Fibroblast of skin of right biceps (primary cell): ENCODE measurements around the gene OIT3.
A peak's percentile ranks its signal among the peaks of the same experiment; 100 is the strongest.

Experiments
- DNase-seq: peaks from one replicate; pipeline ENCODE4 v3.0.0-alpha.2; 2013

The OIT3 gene

DNA sequence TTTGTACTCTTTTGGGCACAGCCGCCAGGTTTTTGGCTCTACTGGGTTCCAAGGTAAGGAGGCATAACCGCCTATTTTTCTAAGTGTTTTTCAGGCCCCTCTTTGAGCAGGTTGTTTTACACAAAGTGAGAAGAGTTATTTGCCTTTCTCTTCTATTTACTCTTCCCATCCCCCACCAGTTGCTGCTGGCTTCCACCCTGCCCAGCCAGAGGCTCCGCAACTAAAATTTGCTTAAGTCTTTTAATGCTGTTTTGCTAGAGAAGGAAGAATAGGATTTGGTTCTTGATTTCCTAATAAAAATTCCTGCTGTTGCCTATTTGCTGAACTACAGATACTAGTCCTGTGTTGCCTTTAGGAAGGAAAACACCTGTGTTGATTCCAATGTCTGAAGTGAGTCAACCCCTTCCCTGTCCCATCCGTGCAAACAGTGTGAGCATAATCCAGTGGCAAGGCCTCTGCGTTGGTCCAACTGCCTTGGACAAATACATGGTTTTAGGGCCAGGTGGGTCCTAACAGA is 59.2 kb downstream of the OIT3 start:
- no peak for DNase-seq

DNA sequence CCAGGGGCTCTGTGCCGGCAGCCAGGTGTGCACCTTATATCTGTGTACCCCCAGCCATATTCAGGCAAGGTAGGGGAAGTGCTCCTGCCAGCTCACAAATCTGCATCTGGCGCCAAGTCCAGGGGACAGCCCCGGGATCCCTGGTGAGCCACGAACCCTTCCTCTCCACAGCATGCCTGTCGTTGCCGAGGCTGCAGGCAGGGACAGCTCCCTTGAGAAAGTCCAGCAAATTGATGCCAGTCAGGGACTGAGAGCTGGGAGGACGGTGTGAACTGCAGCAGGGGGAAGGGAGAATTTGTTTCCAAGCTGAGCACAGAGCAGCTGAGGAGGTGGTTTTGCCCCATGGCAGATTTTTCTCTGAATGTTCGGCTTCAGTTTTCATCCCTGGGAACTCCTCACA is 60.1 kb downstream of the OIT3 start:
- no peak for DNase-seq

DNA sequence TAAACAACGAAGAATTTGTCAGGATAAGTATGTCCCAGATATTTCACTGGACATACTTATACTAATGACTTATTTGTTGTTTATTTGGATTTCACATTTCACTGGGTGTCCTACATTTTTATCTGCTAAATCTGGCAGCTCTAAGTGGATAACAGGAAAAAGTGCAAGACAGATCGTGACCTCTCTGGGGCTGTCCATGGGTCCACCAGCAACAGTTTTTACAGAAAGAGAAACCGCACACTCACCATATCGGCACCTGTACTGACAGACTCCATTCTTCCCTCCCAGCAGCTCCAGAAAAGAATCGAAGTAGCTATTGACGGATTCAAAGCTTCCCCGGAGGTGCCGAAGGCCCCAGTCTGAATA is 60.7 kb downstream of the OIT3 start:
- DNase-seq: no peak

DNA sequence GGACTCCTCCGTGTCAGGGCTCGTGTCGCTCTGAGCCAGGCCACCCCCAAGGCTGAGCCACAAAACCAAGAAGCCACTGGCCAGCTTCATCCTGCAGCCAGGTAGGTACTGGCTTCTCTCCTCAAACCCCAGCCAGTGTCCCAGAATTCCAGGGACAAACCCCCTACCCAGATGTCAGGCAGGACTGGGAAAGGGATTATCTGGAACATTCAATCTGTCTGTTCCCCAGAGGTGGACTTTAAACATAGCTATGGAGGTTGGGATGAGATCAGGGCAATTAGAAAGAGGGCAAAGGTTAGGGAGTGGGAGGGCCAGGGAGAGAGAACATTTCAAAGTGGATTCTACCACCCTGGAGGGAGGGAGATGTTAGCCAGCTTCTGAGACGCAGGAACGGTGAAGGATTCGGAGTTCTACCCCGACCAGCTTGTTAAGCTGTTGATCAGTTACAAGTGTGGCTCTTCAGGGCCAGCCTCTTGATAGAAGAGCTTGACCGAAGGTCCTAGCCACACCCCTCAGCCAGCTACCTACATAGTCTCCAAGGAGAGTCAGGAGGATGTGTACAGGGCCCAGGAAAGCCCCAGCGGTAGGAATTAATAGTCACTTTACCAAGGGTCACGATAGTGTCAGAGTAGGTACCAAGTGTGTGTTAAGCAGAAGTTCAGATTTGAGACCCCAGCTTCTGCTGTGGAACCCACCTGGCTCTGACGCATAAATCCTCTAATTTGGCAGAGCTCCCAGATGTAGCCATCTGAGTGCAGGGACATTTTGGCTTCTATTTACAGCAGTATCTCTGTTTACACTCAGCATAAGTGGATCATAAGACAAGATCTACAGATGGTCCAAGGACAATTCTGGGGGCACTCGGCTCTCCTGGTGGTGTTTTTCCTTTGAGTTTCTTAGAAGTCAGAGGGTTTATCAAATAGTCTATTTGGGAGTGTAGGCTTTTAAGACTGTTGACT is 61.3 kb downstream of the OIT3 start, which contains the start of gene PLA2G12B:
Gene PLA2G12B (minus strand): TSS at position 211 of the 959 bp plus-strand sequence. CDS start 121 bp downstream, at position 90.
- DNase-seq: no peak

DNA sequence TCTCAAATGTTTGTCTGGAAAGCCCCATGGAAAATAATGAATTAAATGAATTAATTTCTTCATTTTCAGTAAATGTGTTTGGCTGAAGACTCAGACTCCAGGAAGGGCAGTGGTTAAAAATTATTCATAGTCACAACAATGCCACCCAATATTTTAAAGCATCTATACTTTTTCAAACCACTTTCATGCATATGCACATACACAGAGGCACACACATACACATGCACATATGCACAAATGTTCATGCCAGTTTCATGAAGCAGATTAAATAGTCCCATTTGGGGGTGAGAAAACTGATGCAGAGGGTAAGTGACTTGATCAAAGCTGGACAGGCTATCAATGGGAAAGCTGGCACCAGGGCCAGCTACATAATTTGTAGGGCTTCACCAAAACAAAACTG is 62.5 kb downstream of the OIT3 start:
- DNase-seq: no peak

DNA sequence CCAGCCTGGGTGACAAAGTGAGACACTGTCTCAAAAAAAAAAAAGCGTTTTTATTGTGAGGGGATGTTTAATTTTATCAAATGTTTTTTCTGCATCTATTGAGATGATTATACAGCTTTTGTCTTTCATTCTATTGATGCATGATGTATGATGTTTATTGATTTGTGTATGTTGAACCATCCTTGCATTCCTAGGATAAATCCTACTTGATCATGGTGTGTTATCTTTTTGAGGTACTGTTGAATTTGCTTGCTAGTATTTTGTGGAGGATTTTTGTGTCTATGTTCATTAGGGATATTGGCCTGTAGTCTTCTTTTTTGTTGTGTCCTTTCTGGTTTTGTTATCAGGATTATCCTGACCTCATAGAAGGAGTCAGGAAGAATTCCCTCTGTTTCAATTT is 83.3 kb downstream of the OIT3 start:
- no peak for DNase-seq

DNA sequence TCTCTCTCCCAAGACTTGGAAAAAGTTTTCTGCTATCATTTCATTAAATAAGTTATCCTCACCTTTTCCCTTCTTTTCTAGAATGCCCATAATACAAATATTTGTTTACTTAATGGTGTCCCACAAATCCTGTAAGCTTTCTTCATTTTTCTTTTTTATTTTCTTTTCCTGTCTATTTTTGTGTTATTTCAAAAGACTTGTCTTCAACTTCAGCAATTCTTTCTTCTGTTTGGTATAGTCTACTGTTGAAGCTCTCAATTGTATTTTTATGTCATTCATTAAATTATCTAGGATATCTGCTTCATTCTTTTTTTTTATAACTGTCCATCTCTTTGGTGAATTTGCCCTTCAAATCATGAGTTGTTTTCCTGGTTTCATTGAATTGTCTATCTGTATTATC is 86.2 kb downstream of the OIT3 start:
- no peak for DNase-seq

DNA sequence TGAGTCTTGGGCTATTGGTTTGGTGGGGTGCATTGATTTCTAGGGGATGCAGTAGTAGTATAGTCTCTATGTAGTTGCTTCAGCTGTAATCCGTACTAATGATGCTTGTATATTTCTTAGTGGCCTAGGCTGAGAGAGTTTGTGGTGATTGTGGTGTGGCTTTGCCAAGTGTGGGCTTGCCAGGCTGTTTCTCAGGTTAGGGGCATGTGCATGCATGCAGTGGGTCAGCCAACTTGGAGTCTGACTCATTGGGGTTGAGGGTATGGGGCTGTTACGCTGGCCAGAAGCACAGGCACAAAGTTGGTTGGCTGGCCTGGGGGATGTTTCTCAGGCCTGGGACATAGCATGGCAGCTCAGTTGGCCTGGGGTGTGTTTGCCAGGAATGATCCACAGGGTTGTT is 86.8 kb downstream of the OIT3 start:
- DNase-seq: no peak

DNA sequence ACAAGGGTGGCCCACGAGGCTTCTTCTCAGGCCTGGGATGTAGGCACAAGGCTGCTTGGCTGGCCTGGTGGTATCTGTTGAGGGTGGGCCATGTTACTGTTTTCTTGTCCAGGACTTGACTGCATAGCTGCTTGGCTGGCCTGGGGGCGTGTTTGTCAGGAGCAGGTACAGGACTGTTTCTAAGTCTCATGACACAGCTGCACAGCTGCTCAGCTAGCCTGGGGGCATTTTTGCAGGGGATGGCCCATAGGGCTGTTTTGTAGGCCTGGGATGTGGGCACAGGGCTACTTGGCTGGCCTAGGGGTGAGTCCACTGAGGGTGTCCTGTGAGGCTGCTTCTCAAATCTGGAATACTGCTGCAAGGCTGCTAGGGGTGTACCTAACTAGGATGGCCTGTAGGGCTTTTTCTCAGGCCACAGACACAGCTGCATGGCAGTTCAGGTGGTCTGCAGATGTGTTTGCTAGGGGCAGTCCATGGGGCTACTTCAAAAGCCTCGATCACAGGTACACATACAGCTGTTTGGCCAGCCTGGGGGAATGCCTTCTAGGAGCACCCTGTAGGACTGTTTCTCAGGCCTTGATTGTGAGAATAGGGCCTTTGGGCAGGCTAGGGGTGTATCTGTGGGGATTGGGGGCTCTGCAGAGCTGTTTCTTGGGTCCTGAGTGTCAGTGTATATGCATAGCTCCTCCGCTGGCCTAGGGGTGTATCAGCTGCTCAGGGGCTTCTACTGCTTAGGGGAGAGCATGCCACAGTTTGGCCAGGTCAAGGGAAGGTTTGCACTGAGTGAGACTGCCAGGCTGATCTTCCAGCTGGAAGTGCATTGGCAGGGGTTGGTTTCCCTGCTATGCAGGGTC is 87.7 kb downstream of the OIT3 start:
- DNase-seq: no peak

DNA sequence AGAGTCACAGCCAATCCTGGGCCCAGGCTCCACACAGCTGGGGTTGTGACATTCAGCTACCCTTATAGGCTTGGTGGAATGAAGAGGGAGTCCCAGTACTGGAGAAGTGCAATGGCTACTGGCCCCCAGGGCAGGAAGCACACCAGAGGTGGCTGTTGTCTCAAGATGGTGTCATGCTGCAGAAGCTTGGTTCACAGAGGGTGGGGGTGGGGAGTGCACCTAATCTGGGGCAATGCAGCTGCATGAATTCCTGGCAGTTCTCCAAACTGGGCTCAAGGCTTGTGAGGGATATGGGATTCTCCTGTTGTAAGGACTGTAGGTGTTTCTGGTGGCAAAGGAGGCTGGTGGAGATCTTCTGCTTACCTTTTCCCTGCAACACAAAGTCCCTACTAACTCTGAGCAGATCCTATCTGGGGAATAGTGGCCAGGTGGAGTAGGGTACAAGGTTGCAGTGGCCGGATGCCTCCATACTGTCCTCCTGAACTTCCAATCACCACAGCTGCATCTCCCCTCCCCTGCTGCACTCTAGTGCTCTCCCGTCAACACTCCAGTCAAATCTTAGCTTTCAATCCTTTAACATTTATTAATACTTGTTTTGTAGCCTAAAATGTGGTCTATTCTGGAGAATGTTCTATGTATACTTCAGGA is 88.5 kb downstream of the OIT3 start:
- DNase-seq: peak; percentile 5
